Hepatocyte (in vitro differentiated cells): ENCODE results near the gene ENG. TPM values are rescaled to one million over a fixed set of nuclear protein-coding genes. Genes with fewer than 3 reads are reported as not detected.

Experiments used
- DNase-seq: peaks from one replicate; pipeline ENCODE4 v3.0.0-alpha.2; 2016; ENCODE audit warnings: low spot score
- H2AFZ ChIP-seq: fragments of 200-600 bp; sonication (generic); 2 replicates; pipeline ENCODE4 v1.6.0; 2016; ENCODE audit warnings: antibody characterized with exemption, mild to moderate bottlenecking
- H3K27ac ChIP-seq: fragments of 200-600 bp; sonication (generic); 2 replicates; pipeline ENCODE4 v1.5.1; 2016; ENCODE audit warnings: mild to moderate bottlenecking
- H3K27me3 ChIP-seq: fragments of 200-600 bp; sonication (generic); 2 replicates; pipeline ENCODE4 v1.6.1; 2016
- H3K36me3 ChIP-seq: fragments of 200-600 bp; sonication (generic); replicated peaks from 2 replicates; pipeline ENCODE4 v1.5.1; 2016; ENCODE audit warnings: low read depth; ENCODE audit not compliant: insufficient read depth
- H3K4me1 ChIP-seq: fragments of 200-600 bp; sonication (generic); 2 replicates; pipeline ENCODE4 v1.5.1; 2016; ENCODE audit warnings: mild to moderate bottlenecking, moderate library complexity; ENCODE audit not compliant: insufficient read depth
- H3K4me2 ChIP-seq: fragments of 200-600 bp; sonication (generic); 2 replicates; pipeline ENCODE4 v1.6.0; 2016
- H3K4me3 ChIP-seq: fragments of 200-600 bp; sonication (generic); 2 replicates; pipeline ENCODE4 v1.5.1; 2016; ENCODE audit warnings: mild to moderate bottlenecking
- H3K79me2 ChIP-seq: fragments of 200-600 bp; sonication (generic); 2 replicates; pipeline ENCODE4 v1.6.0; 2017; ENCODE audit warnings: mild to moderate bottlenecking
- H3K9me2 ChIP-seq: fragments of 200-600 bp; sonication (generic); replicated peaks from 2 replicates; pipeline ENCODE4 v1.6.0; 2017; ENCODE audit warnings: mild to moderate bottlenecking; ENCODE audit not compliant: insufficient read depth
- H3K9me3 ChIP-seq: fragments of 200-600 bp; sonication (generic); 2 replicates; pipeline ENCODE4 v1.5.1; 2016; ENCODE audit warnings: low read depth, mild to moderate bottlenecking
- H4K20me1 ChIP-seq: fragments of 200-600 bp; sonication (generic); 2 replicates; pipeline ENCODE4 v1.6.0; 2016; ENCODE audit warnings: mild to moderate bottlenecking; ENCODE audit not compliant: insufficient read depth, poor library complexity, severe bottlenecking
- EZH2 ChIP-seq: fragments of 200-600 bp; sonication (generic); IDR thresholded peaks from 2 replicates; pipeline ENCODE4 v1.6.1; 2016; ENCODE audit warnings: antibody characterized with exemption, mild to moderate bottlenecking, borderline replicate concordance
- EZH2phosphoT487 ChIP-seq: fragments of 200-600 bp; sonication (generic); IDR thresholded peaks from one replicate; pipeline ENCODE4 v1.6.1; 2018; ENCODE audit warnings: antibody characterized with exemption, mild to moderate bottlenecking, low read depth, moderate library complexity; ENCODE audit not compliant: unreplicated experiment, severe bottlenecking
- WGBS: methylation state at CpG from one replicate; pipeline ENCODE4 v1.1.6; 2016; ENCODE audit warnings: low lambda C conversion rate; ENCODE audit errors: missing lambda C conversion rate; 5-methylcytosine and 5-hydroxymethylcytosine counted together
- polyA plus RNA-seq: library from polyadenylated mRNA; unstranded; fragments of >200 nt; fragmentation: Nextera tagmentation; extraction: Ambion mirVana; gene quantifications from 2 replicates; pipeline ENCODE4 v1.2.1, GENCODE V29; 2016
- total RNA-seq: library from RNA; depleted of rRNA; stranded (reverse); fragments of >200 nt; gene quantifications from 2 replicates; pipeline ENCODE4 v1.2.3, GENCODE V29; 2014
- TF ChIP-seq, protein P1 (sequence below): fragments of 200-600 bp; sonication (generic); IDR thresholded peaks from 2 replicates; pipeline ENCODE4 v1.5.1; 2016; ENCODE audit warnings: antibody characterized with exemption, mild to moderate bottlenecking; ENCODE audit not compliant: poor library complexity

The ENG gene
- 3.2 and 6.8 TPM in 2 replicates for total RNA-seq
- 19.4 and 21.2 TPM in 2 replicates for polyA plus RNA-seq

DNA sequence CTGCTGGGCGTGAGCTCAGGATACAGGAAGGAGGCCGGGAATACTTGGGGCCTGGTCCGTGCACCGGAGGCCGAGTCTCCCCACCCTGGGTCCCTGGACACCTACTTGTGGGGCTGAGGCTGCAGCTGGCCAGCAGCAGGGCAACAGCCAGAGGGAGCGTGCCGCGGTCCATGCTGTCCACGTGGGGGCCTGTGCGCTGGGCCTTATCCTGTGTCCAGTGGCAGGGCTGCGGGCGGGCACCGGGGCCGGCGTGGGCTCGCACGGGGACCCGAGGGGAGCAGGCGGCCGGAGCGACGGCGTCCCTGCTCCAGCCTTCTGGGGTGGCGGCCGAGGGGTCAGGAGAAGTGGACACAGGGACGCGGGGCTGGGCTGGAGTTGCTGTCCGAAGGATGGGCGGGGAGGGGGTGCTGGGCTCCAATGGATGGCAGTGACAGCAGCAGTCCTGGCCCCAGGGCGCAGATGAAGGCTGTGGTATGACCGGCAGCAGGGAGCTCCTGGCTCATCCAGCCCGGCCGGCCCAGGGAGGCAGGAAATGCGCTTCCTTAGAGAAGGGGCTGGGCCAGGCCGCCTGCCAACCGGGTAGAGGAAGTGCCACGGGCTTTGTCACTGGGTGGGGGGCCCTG is at the start of gene ENG:
ENG (minus strand) TSS at position 475 of the 623 bp plus-strand sequence; CDS start at position 172, 303 bp downstream.
- H3K36me3 ChIP-seq, result no peaks in the 10 kb centered on the region
- WGBS, result 80% methylated on average over 20 of the region's 37 CpGs
- peak within 1 kb of the TSS; percentile 57 for H3K27ac ChIP-seq
- no peaks in the 10 kb centered on the region for H3K27me3 ChIP-seq
- no peaks in the 10 kb centered on the region for H4K20me1 ChIP-seq
- peak within 1 kb of the TSS; percentile 79 for H3K4me2 ChIP-seq
- no peaks in the 10 kb centered on the region for H3K9me2 ChIP-seq
- no peaks in the 10 kb centered on the region for H3K79me2 ChIP-seq
- no peak within 1 kb of the TSS for H2AFZ ChIP-seq
- TF ChIP-seq EZH2 (no peak), EZH2phosphoT487 (no peak)
- TF ChIP-seq, protein P1, sequence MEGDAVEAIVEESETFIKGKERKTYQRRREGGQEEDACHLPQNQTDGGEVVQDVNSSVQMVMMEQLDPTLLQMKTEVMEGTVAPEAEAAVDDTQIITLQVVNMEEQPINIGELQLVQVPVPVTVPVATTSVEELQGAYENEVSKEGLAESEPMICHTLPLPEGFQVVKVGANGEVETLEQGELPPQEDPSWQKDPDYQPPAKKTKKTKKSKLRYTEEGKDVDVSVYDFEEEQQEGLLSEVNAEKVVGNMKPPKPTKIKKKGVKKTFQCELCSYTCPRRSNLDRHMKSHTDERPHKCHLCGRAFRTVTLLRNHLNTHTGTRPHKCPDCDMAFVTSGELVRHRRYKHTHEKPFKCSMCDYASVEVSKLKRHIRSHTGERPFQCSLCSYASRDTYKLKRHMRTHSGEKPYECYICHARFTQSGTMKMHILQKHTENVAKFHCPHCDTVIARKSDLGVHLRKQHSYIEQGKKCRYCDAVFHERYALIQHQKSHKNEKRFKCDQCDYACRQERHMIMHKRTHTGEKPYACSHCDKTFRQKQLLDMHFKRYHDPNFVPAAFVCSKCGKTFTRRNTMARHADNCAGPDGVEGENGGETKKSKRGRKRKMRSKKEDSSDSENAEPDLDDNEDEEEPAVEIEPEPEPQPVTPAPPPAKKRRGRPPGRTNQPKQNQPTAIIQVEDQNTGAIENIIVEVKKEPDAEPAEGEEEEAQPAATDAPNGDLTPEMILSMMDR, result no peak
- H3K4me1 ChIP-seq, result peaks cover 18% of the 10 kb centered on the region
- H3K4me3 ChIP-seq, result no peak within 1 kb of the TSS
- H3K9me3 ChIP-seq, result no peaks in the 10 kb centered on the region
- DNase-seq, result peak; percentile 55

DNA sequence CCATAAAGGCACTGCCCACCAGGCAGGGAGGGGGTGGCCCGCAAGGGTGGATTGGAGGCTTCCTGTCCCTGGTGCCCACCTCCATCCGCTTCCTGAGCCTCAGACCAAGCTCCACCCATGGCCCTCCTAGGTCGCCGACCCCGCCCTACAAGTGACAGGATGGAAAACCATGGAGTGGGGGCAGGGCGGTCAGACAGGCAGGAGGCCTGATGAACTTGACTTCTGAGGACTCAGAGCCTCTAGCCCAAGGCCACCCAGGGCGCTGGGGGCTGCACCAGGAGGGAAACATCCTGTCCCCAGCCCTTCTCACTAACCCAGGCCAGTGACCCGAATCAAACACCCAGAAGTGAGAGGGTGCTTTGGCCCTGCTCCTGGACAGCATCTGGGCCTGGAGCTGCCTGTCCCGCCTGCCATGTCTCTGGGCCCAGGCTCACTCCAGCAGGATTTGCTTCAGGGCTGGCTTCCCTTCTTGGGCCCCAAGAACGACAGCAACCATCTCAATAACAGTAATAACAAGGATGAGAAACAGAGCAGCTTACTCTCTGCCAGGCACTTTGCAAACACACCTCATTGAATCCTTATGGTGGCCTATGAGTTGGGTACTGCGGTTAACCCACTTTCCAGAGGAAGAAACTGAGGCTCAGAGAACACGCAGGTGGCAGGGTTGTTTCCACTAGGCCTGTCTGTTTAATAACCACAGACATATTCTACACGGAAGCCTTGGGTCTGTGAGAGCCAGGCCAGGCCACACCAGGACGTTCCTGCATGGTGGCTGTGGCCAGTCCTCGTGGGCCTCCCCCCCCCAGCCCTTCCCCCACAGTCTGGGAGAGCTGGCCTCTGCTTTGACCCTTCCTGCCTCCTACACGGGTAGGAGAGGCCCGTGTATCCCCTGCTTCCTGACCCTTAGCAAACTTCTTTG is 49.4 kb upstream of the ENG start:
- Histone ChIP-seq H3K9me3 (no peaks in the 10 kb centered on the region), H3K4me2 (no peak overlapping the region), H3K27me3 (no peaks in the 10 kb centered on the region), H3K27ac (peak overlapping the region; percentile 71), H3K79me2 (peaks cover under 1% of the 10 kb centered on the region), H2AFZ (no peak overlapping the region), H4K20me1 (no peaks in the 10 kb centered on the region), H3K9me2 (no peaks in the 10 kb centered on the region), H3K36me3 (no peaks in the 10 kb centered on the region), H3K4me1 (peaks cover 28% of the 10 kb centered on the region), H3K4me3 (no peak overlapping the region)
- TF ChIP-seq, protein P1, result no peak
- no peak for TF ChIP-seq EZH2
- TF ChIP-seq EZH2phosphoT487, result no peak
- peak; percentile 48 for DNase-seq
- 61% methylated on average over 17 of the region's 17 CpGs for WGBS

DNA sequence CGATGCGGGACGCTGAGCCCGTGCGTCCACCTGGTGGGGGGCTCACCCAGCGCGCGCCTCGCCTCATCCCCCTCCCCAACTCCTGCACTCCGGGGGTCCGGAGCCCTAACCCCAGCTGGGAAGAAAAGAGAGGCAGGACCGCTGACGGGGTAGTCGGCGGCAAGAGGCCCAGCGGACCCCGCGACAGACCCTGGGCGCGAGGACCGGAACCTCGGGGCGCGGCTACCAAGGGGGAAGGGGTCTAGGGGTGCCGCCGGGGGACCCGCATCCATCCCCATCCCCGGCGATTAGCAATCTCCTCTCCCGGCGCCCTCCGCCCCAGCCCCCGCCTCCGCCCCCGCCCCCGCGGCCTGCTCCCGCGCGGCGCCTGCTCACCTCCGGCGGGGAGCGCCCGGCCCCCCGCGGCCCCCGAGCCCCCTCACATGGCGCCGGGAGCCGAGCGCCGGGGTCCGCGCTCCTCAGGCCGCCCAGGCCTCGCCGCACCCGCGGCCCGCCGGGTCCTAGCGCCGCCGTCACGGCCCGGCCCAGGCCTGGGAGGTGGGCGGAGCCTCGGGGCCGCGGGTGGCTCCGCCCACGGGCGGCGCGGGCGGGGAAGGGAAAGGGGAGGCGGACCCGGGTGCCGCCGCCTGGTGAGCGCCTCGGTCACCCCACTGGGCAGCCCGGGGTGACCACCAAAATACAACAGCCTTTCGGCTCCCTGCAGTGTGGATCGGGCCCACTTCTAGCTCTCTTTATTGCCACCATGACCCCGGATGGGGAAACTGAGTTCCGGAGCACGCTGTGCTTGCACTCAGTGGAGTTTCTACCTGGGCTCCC is 44.9 kb upstream of the ENG start, which contains the start of gene ST6GALNAC6:
ST6GALNAC6 (minus strand) TSS at position 476 of the 816 bp plus-strand sequence. CDS start 1,622 bp downstream, outside the sequence.
- peak; percentile 92 for DNase-seq
- Histone ChIP-seq H4K20me1 (no peaks in the 10 kb centered on the region), H2AFZ (peak within 1 kb of the TSS; percentile 89), H3K79me2 (peaks cover 4% of the 10 kb centered on the region), H3K4me2 (peak within 1 kb of the TSS; percentile 96), H3K27me3 (no peaks in the 10 kb centered on the region), H3K9me3 (no peaks in the 10 kb centered on the region), H3K36me3 (no peaks in the 10 kb centered on the region), H3K9me2 (no peaks in the 10 kb centered on the region), H3K4me1 (peaks cover 41% of the 10 kb centered on the region), H3K27ac (peak within 1 kb of the TSS; percentile 87), H3K4me3 (peak within 1 kb of the TSS; percentile 90)
- no peak for TF ChIP-seq EZH2phosphoT487
- TF ChIP-seq EZH2, result no peak
- TF ChIP-seq, protein P1, result no peak
- 6% methylated on average over 47 of the region's 89 CpGs for WGBS
